Stimulated activated CD4-positive, alpha-beta T cell treated with anti-CD3 and anti-CD28 coated beads, Interleukin-4, amount 100 ng/mL, for 4 hours (primary cell): ENCODE measurements around the gene TMCC3.
"Not testable (repeated sequence)": the region's sequence is repeated elsewhere in the genome, so short reads cannot be mapped to it uniquely, and the experiment has no call there.

Experiments
- DNase-seq, 2 experiments: peaks; one replicate each; pipeline ENCODE4 v3.0.0-alpha.2; 2020

The TMCC3 gene

GRCh38 chr12:94596596-94596995, 53.8 kb downstream of the TMCC3 start:
- no peak for DNase-seq

- DNase-seq, result no peak
These were observed 55.2 kb downstream of the TMCC3 start for GRCh38 chr12:94595152-94595551.

- DNase-seq, result no peak
These were observed 55.9 kb downstream of the TMCC3 start for GRCh38 chr12:94594443-94594825.

GRCh38 chr12:94593822-94594442, 56.4 kb downstream of the TMCC3 start:
- no peak for DNase-seq

GRCh38 chr12:94592723-94593122, 57.6 kb downstream of the TMCC3 start:
- DNase-seq, result not testable (repeated sequence)

GRCh38 chr12:94592080-94592479, 58.3 kb downstream of the TMCC3 start:
- DNase-seq, result no peak

- DNase-seq, result no peak
These were observed 59.9 kb downstream of the TMCC3 start for GRCh38 chr12:94590428-94590827.

GRCh38 chr12:94589591-94590001, 60.8 kb downstream of the TMCC3 start:
- no peak for DNase-seq

GRCh38 chr12:94588346-94588745, 62.0 kb downstream of the TMCC3 start:
- DNase-seq, result no peak

GRCh38 chr12:94587266-94588241, 62.8 kb downstream of the TMCC3 start:
- no peak for DNase-seq

GRCh38 chr12:94586589-94587259, 63.6 kb downstream of the TMCC3 start:
- DNase-seq, result no peak

GRCh38 chr12:94585626-94586025, 64.7 kb downstream of the TMCC3 start:
- DNase-seq, result no peak

GRCh38 chr12:94584377-94584776, 66.0 kb downstream of the TMCC3 start:
- no peak for DNase-seq

GRCh38 chr12:94582591-94582990, 67.8 kb downstream of the TMCC3 start:
- no peak for DNase-seq

- DNase-seq, result no peak
These were observed 74.5 kb downstream of the TMCC3 start for GRCh38 chr12:94575645-94576403.

- DNase-seq, result no peak
These were observed 75.3 kb downstream of the TMCC3 start for GRCh38 chr12:94575024-94575423.

- DNase-seq, result no peak
These were observed 78.8 kb downstream of the TMCC3 start for GRCh38 chr12:94571556-94571955.

- no peak for DNase-seq
These were observed 80.2 kb downstream of the TMCC3 start for GRCh38 chr12:94570161-94570560.

GRCh38 chr12:94567761-94568160, 82.6 kb downstream of the TMCC3 start:
- no peak for DNase-seq

- DNase-seq, result no peak
These were observed 84.0 kb downstream of the TMCC3 start for GRCh38 chr12:94566345-94566744.

- no peak for DNase-seq
These were observed 84.7 kb downstream of the TMCC3 start for GRCh38 chr12:94565683-94566082.

GRCh38 chr12:94563286-94563685, 87.1 kb downstream of the TMCC3 start:
- no peak for DNase-seq

GRCh38 chr12:94561943-94562411, 88.4 kb downstream of the TMCC3 start:
- DNase-seq, result no peak
